Osteoblast (primary cell): ENCODE data around the gene CDKN2B. TPM values are rescaled to one million over a fixed set of nuclear protein-coding genes. Genes with fewer than 3 reads are reported as not detected.

ENCODE experiments used
- DNase-seq: peaks from one replicate; pipeline ENCODE4 v3.0.0; 2011; ENCODE audit warnings: low spot score, mixed read lengths; ENCODE audit not compliant: insufficient read length; ENCODE audit errors: missing footprints
- H2AFZ ChIP-seq: 2 replicates; pipeline ENCODE4 v1.6.0; 2011; ENCODE audit warnings: mild to moderate bottlenecking, low read length
- H3K27ac ChIP-seq: 2 replicates; pipeline ENCODE4 v1.5.1; 2011; ENCODE audit warnings: mild to moderate bottlenecking, low read depth, low read length, moderate library complexity
- H3K27me3 ChIP-seq: 2 replicates; pipeline ENCODE4 v1.6.0; 2012; ENCODE audit warnings: mild to moderate bottlenecking, control low read depth, inconsistent platforms, low read length, moderate library complexity; ENCODE audit not compliant: insufficient read depth
- H3K36me3 ChIP-seq: 2 replicates; pipeline ENCODE4 v1.5.1; 2011; ENCODE audit warnings: mild to moderate bottlenecking, low read length, control low read depth, moderate library complexity; ENCODE audit not compliant: insufficient read depth
- H3K4me1 ChIP-seq: 2 replicates; pipeline ENCODE4 v1.5.1; 2011; ENCODE audit warnings: mild to moderate bottlenecking, low read length, control low read depth, moderate library complexity; ENCODE audit not compliant: insufficient read depth
- H3K4me2 ChIP-seq: 2 replicates; pipeline ENCODE4 v1.6.0; 2011; ENCODE audit warnings: mild to moderate bottlenecking, low read length; ENCODE audit not compliant: insufficient read depth
- H3K4me3 ChIP-seq: fragments of 200-600 bp; sonication (generic); 3 replicates; pipeline ENCODE4 v1.5.1; 2012; ENCODE audit warnings: mild to moderate bottlenecking, low read length, inconsistent platforms; ENCODE audit not compliant: insufficient read depth
- H3K79me2 ChIP-seq: 2 replicates; pipeline ENCODE4 v1.6.0; 2012; ENCODE audit warnings: mild to moderate bottlenecking, low read length, control low read depth, inconsistent platforms; ENCODE audit not compliant: insufficient read depth
- H3K9me3 ChIP-seq: 2 replicates; pipeline ENCODE4 v1.5.1; 2011; ENCODE audit warnings: low read depth, low read length, control low read depth
- H4K20me1 ChIP-seq: 2 replicates; pipeline ENCODE4 v1.6.0; 2012; ENCODE audit warnings: mild to moderate bottlenecking, low read length, control low read depth; ENCODE audit not compliant: insufficient read depth
- total RNA-seq: library from RNA; depleted of rRNA; stranded (reverse); fragments of >200 nt; gene quantifications from 2 replicates; pipeline ENCODE4 v1.2.3, GENCODE V29; 2012
- TF ChIP-seq, protein P1 (sequence below): IDR thresholded peaks from 2 replicates; pipeline ENCODE4 v1.5.1; 2011; ENCODE audit warnings: mild to moderate bottlenecking, low read depth, low read length, moderate library complexity; ENCODE audit errors: extremely low read depth

Gene CDKN2B
- total RNA-seq, 1 donor = 50.7 TPM

GRCh38 chr9:22041344-22041743 is 32.2 kb upstream of the CDKN2B start:
- Histone ChIP-seq H3K9me3 (no peaks in the 10 kb centered on the region), H3K4me1 (peaks cover 36% of the 10 kb centered on the region), H3K27me3 (no peaks in the 10 kb centered on the region), H3K4me3 (no peak overlapping the region), H2AFZ (no peak overlapping the region), H3K27ac (peak overlapping the region; percentile 68), H3K79me2 (no peaks in the 10 kb centered on the region), H3K4me2 (peak overlapping the region; percentile 31), H3K36me3 (no peaks in the 10 kb centered on the region), H4K20me1 (no peaks in the 10 kb centered on the region)
- TF ChIP-seq, protein P1, sequence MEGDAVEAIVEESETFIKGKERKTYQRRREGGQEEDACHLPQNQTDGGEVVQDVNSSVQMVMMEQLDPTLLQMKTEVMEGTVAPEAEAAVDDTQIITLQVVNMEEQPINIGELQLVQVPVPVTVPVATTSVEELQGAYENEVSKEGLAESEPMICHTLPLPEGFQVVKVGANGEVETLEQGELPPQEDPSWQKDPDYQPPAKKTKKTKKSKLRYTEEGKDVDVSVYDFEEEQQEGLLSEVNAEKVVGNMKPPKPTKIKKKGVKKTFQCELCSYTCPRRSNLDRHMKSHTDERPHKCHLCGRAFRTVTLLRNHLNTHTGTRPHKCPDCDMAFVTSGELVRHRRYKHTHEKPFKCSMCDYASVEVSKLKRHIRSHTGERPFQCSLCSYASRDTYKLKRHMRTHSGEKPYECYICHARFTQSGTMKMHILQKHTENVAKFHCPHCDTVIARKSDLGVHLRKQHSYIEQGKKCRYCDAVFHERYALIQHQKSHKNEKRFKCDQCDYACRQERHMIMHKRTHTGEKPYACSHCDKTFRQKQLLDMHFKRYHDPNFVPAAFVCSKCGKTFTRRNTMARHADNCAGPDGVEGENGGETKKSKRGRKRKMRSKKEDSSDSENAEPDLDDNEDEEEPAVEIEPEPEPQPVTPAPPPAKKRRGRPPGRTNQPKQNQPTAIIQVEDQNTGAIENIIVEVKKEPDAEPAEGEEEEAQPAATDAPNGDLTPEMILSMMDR = no peak
- no peak for DNase-seq

GRCh38 chr9:22040760-22041159 is 31.7 kb upstream of the CDKN2B start:
- Histone ChIP-seq H3K27me3 (no peaks in the 10 kb centered on the region), H3K36me3 (no peaks in the 10 kb centered on the region), H3K4me2 (peak overlapping the region; percentile 31), H4K20me1 (no peaks in the 10 kb centered on the region), H3K9me3 (no peaks in the 10 kb centered on the region), H2AFZ (no peak overlapping the region), H3K4me3 (no peak overlapping the region), H3K79me2 (no peaks in the 10 kb centered on the region), H3K27ac (peak overlapping the region; percentile 68), H3K4me1 (peaks cover 36% of the 10 kb centered on the region)
- TF ChIP-seq, protein P1 = no peak
- DNase-seq = peak; percentile 36

DNA sequence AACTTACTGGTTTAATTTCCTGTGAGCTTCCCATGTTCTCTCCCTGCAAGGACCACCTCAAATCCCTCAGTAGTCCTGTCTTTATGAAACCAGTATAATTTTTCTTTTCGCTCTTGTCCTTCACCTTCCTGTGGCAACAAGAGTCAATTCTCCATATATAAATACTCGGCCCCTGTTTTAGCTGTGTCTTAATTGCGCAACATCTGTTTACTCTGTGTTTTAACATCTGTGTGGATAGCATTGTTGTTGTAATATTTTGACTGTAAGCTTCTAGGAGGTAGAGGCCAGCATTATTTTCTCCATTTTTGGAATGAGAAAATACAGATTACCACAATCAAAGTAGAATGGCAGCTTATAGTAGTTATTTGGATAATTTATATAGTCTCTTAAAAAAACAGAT is 30.2 kb upstream of the CDKN2B start:
- no peak overlapping the region for H3K4me3 ChIP-seq
- peaks cover 28% of the 10 kb centered on the region for H3K4me1 ChIP-seq
- no peaks in the 10 kb centered on the region for H3K79me2 ChIP-seq
- H4K20me1 ChIP-seq = no peaks in the 10 kb centered on the region
- no peaks in the 10 kb centered on the region for H3K36me3 ChIP-seq
- no peak for DNase-seq
- H3K27me3 ChIP-seq = no peaks in the 10 kb centered on the region
- TF ChIP-seq, protein P1 = no peak
- no peak overlapping the region for H2AFZ ChIP-seq
- no peak overlapping the region for H3K4me2 ChIP-seq
- H3K27ac ChIP-seq = no peak overlapping the region
- H3K9me3 ChIP-seq = no peaks in the 10 kb centered on the region

DNA sequence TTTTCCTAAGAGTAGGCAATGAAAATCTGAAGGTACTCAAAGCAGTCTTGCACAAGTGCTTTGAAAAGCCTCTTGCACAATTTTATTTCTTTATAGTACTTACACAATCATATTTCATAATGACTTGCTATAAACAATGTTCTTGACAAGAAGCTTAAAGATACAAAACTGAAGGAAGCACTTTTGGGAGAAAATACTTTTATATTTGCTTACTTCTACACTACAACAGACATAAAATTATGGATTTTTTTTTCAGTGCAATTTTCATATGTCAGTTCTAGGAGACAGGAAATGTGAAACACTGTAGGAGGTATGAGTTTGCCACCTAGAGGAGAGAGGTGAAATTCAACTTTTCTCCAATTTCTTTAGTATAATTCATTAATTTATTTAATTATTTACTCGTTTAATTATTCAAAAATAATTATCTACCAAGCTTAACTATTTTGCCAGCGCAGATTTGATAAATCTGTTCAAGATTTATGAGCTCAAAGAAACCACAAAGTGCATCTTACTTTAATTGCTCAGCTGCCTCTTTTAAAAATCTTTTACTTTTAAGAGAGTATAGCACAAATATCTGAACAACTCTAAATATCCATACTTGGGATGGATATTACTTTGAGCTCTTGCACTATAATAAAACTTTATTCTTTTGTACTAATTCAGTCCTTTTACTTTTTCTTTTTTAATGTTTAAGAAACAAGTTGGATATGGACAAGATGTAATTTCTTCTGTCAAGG is 29.0 kb upstream of the CDKN2B start:
- no peaks in the 10 kb centered on the region for H3K36me3 ChIP-seq
- H3K4me1 ChIP-seq = peaks cover 26% of the 10 kb centered on the region
- TF ChIP-seq, protein P1 = peak; percentile 52
- H3K4me3 ChIP-seq = no peak overlapping the region
- no peak overlapping the region for H2AFZ ChIP-seq
- no peaks in the 10 kb centered on the region for H4K20me1 ChIP-seq
- H3K4me2 ChIP-seq = no peak overlapping the region
- DNase-seq = no peak
- H3K27me3 ChIP-seq = no peaks in the 10 kb centered on the region
- H3K27ac ChIP-seq = no peak overlapping the region
- H3K9me3 ChIP-seq = no peaks in the 10 kb centered on the region
- H3K79me2 ChIP-seq = no peaks in the 10 kb centered on the region
